CD14-positive monocyte (primary cell): ENCODE results near the gene LCN9. TPM values are rescaled to one million over a fixed set of nuclear protein-coding genes. Genes with fewer than 3 reads are reported as not detected.

Source experiments
- DNase-seq, 3 donors: peaks; one replicate each; pipeline ENCODE4 v3.0.0-alpha.2; 2011 to 2022
- H2AFZ ChIP-seq: 2 replicates; pipeline ENCODE4 v1.6.0; 2012; ENCODE audit warnings: mild to moderate bottlenecking, low read depth, low read length, inconsistent platforms; ENCODE audit not compliant: insufficient read depth, poor library complexity, severe bottlenecking
- H3K27ac ChIP-seq, 2 donors: 1 replicate in 1 of 2; 2 replicates in 1 of 2; pipeline ENCODE4 v1.5.1; 2012 to 2013; ENCODE audit warnings: low read length in 2 of 2, control low read depth in 1 of 2, inconsistent platforms in 1 of 2, low read depth in 1 of 2, mild to moderate bottlenecking in 1 of 2
- H3K27me3 ChIP-seq, 2 donors: one replicate each; pipeline versions ENCODE4 v1.6.0 to v1.6.1; 2011 to 2013; ENCODE audit warnings: low read length in 2 of 2; ENCODE audit not compliant: control insufficient read depth in 2 of 2, insufficient read depth in 2 of 2
- H3K36me3 ChIP-seq, 2 donors: replicated peaks in 1 of 2; 1 replicate in 1 of 2; 2 replicates in 1 of 2; pipeline versions ENCODE4 v1.5.1 to v1.6.1; 2012 to 2013; ENCODE audit warnings: low read length in 2 of 2, control low read depth in 1 of 2, inconsistent platforms in 1 of 2, mild to moderate bottlenecking in 1 of 2; ENCODE audit not compliant: insufficient read depth in 2 of 2, control insufficient read depth in 1 of 2
- H3K4me1 ChIP-seq, 2 donors: 1 replicate in 1 of 2; 2 replicates in 1 of 2; pipeline versions ENCODE4 v1.5.1 to v1.6.1; 2012 to 2013; ENCODE audit warnings: low read length in 2 of 2, control low read depth in 1 of 2, inconsistent platforms in 1 of 2, mild to moderate bottlenecking in 1 of 2, moderate library complexity in 1 of 2; ENCODE audit not compliant: insufficient read depth in 2 of 2, control insufficient read depth in 1 of 2
- H3K4me2 ChIP-seq: replicated peaks from 2 replicates; pipeline ENCODE3; 2012; ENCODE audit warnings: low read length, moderate library complexity, mild to moderate bottlenecking; ENCODE audit not compliant: poor library complexity, severe bottlenecking; ENCODE audit errors: extremely low read depth
- H3K4me3 ChIP-seq, 3 experiments: fragments of 200-600 bp in 1 of 3; sonication (generic) in 1 of 3; replicated peaks in 1 of 3; 1 replicate in 2 of 3; 2 replicates in 1 of 3; pipeline ENCODE4 v1.5.1; 2011 to 2013; ENCODE audit warnings: low read length in 3 of 3, mild to moderate bottlenecking in 3 of 3, control low read depth in 2 of 3, low read depth in 2 of 3, inconsistent platforms in 1 of 3, moderate library complexity in 1 of 3
- H3K79me2 ChIP-seq: 2 replicates; pipeline ENCODE4 v1.6.0; 2012; ENCODE audit warnings: mild to moderate bottlenecking, control low read depth, inconsistent platforms, low read length, moderate library complexity; ENCODE audit not compliant: insufficient read depth
- H3K9ac ChIP-seq: 2 replicates; pipeline ENCODE4 v1.6.0; 2017; ENCODE audit warnings: low read length, mild to moderate bottlenecking; ENCODE audit not compliant: insufficient read depth, poor library complexity, severe bottlenecking
- H3K9me3 ChIP-seq, 2 donors: replicated peaks in 1 of 2; 1 replicate in 1 of 2; 2 replicates in 1 of 2; pipeline versions ENCODE4 v1.5.1 to v1.6.1; 2012 to 2013; ENCODE audit warnings: low read length in 2 of 2, control low read depth in 1 of 2; ENCODE audit not compliant: control insufficient read depth in 1 of 2, insufficient read depth in 1 of 2
- H4K20me1 ChIP-seq: 2 replicates; pipeline ENCODE4 v1.6.0; 2012; ENCODE audit warnings: mild to moderate bottlenecking, low read length, control low read depth, moderate library complexity; ENCODE audit not compliant: insufficient read depth
- H3K27ac Mint-ChIP-seq, 7 donors: one replicate each; pipeline ENCODE4 v1.8.0; 2020; ENCODE audit warnings: mild to moderate bottlenecking in 7 of 7, mixed read lengths in 7 of 7, moderate library complexity in 6 of 7, inconsistent platforms in 2 of 7
- H3K27me3 Mint-ChIP-seq, 3 donors: one replicate each; pipeline ENCODE4 v1.8.0; 2021 to 2022; ENCODE audit warnings: low read depth in 3 of 3, mild to moderate bottlenecking in 3 of 3, mixed read lengths in 3 of 3, moderate library complexity in 3 of 3, inconsistent platforms in 1 of 3
- H3K36me3 Mint-ChIP-seq, 2 donors: one replicate each; pipeline ENCODE4 v1.8.0; 2020; ENCODE audit warnings: mixed read lengths in 2 of 2, inconsistent platforms in 1 of 2, mild to moderate bottlenecking in 1 of 2
- H3K4me1 Mint-ChIP-seq: one replicate; pipeline ENCODE4 v1.8.0; 2020; ENCODE audit warnings: mild to moderate bottlenecking, mixed read lengths
- H3K4me3 Mint-ChIP-seq, 2 donors: one replicate each; pipeline ENCODE4 v1.8.0; 2020; ENCODE audit warnings: mild to moderate bottlenecking in 2 of 2, mixed read lengths in 2 of 2, moderate library complexity in 1 of 2
- H3K9me3 Mint-ChIP-seq, 7 donors: one replicate each; pipeline ENCODE4 v1.8.0; 2020 to 2022; ENCODE audit warnings: mixed read lengths in 7 of 7, mild to moderate bottlenecking in 6 of 7, moderate library complexity in 6 of 7, inconsistent platforms in 2 of 7
- WGBS: methylation state at CpG from one replicate; pipeline ENCODE4 v1.1.5; 2013; ENCODE audit warnings: missing lambda C conversion rate; ENCODE audit not compliant: insufficient coverage; 5-methylcytosine and 5-hydroxymethylcytosine counted together
- intact Hi-C, 2 donors: fragments of 100-400 bp; cut with micrococcal nuclease; formaldehyde crosslinking; loops; one replicate each; pipeline versions ENCODE4 v1.15.0 to v1.15.1; 2023
- polyA plus RNA-seq, 3 donors: library from polyadenylated mRNA; depleted of rRNA in 1 of 3; unstranded in 2 of 3; stranded (reverse) in 1 of 3; fragments of 300-500 nt in 2 of 3; fragments of >200 nt in 1 of 3; fragmentation: Illumina TruSeq in 2 of 3; gene quantifications; 1 replicate in 2 of 3; 2 replicates in 1 of 3; pipeline ENCODE4 v1.2.3, GENCODE V29; 2012 to 2021
- TF ChIP-seq, protein P1 (sequence below): fragments of 200-600 bp; IDR thresholded peaks from one replicate; pipeline ENCODE4 v1.8.0; 2022; ENCODE audit warnings: antibody characterized with exemption, mild to moderate bottlenecking

LCN9 gene
- polyA plus RNA-seq, 3 donors, result not detected

DNA sequence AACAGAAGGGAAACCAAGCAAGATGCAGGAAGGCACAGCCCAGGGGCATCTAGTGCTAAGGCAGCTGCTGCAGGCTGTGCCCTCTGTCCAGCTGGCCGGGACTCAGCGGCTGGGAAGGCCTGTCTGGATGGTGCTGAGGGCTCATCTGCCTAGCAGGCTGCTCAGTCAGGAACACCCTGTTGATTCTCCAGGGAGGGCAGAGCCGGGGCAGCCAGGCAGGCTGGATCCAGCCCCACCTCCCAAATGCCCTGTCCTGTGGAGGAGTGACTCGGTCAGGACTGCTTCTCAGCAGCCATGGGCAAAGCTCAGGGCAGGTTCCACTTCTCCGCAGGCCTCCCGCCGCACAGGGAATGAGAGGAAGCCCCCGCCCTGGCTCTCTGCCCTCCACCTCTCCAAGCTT, 7.8 kb upstream of the LCN9 start:
- H3K27me3 Mint-ChIP-seq, result peaks cover 2 to 4% (median 2%) of the 10 kb centered on the region in 3 donors
- H3K4me1 Mint-ChIP-seq, result no peaks in the 10 kb centered on the region
- H3K36me3 Mint-ChIP-seq, result no peaks in the 10 kb centered on the region
- H3K4me1 ChIP-seq, result no peaks in the 10 kb centered on the region
- H3K27ac ChIP-seq, result no peak overlapping the region
- no peaks in the 10 kb centered on the region for H3K36me3 ChIP-seq
- no peak overlapping the region for H3K27ac Mint-ChIP-seq
- intact Hi-C loops, result no loop called here
- no peak overlapping the region for H3K4me3 ChIP-seq
- H3K79me2 ChIP-seq, result no peaks in the 10 kb centered on the region
- 88% methylated on average over 8 of the region's 8 CpGs for WGBS
- H3K27me3 ChIP-seq, result no peaks in the 10 kb centered on the region
- TF ChIP-seq, protein P1, sequence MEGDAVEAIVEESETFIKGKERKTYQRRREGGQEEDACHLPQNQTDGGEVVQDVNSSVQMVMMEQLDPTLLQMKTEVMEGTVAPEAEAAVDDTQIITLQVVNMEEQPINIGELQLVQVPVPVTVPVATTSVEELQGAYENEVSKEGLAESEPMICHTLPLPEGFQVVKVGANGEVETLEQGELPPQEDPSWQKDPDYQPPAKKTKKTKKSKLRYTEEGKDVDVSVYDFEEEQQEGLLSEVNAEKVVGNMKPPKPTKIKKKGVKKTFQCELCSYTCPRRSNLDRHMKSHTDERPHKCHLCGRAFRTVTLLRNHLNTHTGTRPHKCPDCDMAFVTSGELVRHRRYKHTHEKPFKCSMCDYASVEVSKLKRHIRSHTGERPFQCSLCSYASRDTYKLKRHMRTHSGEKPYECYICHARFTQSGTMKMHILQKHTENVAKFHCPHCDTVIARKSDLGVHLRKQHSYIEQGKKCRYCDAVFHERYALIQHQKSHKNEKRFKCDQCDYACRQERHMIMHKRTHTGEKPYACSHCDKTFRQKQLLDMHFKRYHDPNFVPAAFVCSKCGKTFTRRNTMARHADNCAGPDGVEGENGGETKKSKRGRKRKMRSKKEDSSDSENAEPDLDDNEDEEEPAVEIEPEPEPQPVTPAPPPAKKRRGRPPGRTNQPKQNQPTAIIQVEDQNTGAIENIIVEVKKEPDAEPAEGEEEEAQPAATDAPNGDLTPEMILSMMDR, result no peak
- no peak overlapping the region for H3K4me3 Mint-ChIP-seq
- peaks cover 10 to 26% (median 16%) of the 10 kb centered on the region in 7 donors for H3K9me3 Mint-ChIP-seq
- peaks cover 3 to 14% of the 10 kb centered on the region in 2 donors for H3K9me3 ChIP-seq
- no peak for DNase-seq
- no peak overlapping the region for H3K4me2 ChIP-seq
- H2AFZ ChIP-seq, result no peak overlapping the region
- H3K9ac ChIP-seq, result no peak overlapping the region
- no peaks in the 10 kb centered on the region for H4K20me1 ChIP-seq

DNA sequence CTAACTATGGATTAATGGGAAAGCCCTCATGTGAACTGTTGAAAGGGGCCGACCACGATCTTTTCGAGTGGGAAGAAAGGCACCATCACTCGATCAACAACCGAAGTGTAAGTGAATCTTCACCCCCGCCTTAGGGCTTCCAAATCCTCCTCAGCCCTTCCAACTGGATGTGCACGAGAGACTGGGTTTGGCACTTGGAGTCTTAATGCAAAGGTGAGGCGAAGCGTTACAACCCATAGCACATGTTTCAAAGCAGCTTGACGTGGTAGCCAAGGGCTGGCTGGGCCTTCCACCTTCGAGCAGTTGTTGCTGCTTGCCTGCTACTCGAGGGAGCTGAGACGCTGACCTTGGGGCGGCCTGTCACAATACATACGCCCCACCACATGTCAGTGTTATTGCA, 5.7 kb upstream of the LCN9 start:
- no peaks in the 10 kb centered on the region for H3K9me3 ChIP-seq
- Mint-ChIP-seq H3K36me3 (no peaks in the 10 kb centered on the region), H3K9me3 (peaks cover 5 to 15% (median 11%) of the 10 kb centered on the region in 7 donors), H3K27ac (peak overlapping the region in 1 of 7 donors; percentile 58), H3K4me1 (no peaks in the 10 kb centered on the region), H3K27me3 (peaks cover 0 to 6% (median 2%) of the 10 kb centered on the region in 3 donors), H3K4me3 (no peak overlapping the region)
- H3K27me3 ChIP-seq, result no peaks in the 10 kb centered on the region
- no peak overlapping the region for H3K4me3 ChIP-seq
- H3K9ac ChIP-seq, result no peak overlapping the region
- no peaks in the 10 kb centered on the region for H3K79me2 ChIP-seq
- no peaks in the 10 kb centered on the region for H3K4me1 ChIP-seq
- no peak overlapping the region for H2AFZ ChIP-seq
- TF ChIP-seq, protein P1, result no peak
- intact Hi-C loops, result no loop called here
- no peaks in the 10 kb centered on the region for H3K36me3 ChIP-seq
- H3K27ac ChIP-seq, result no peak overlapping the region
- WGBS, result 86% methylated on average over 11 of the region's 15 CpGs
- H3K4me2 ChIP-seq, result no peak overlapping the region
- H4K20me1 ChIP-seq, result no peaks in the 10 kb centered on the region
- no peak for DNase-seq
